NCI-H2227 treated with DMSO at 0.1 percent for 48 hours (cell line): ENCODE data around the gene C6.

ENCODE experiments used
- DNase-seq: peaks from one replicate; lab custom pipeline; 2025; lab: John Stamatoyannopoulos, UW

C6 gene

GRCh38 chr5:41120600-41120999, 92.7 kb downstream of the C6 start:
- no peak for DNase-seq

- DNase-seq = no peak
Measured at GRCh38 chr5:41118177-41118576, 95.2 kb downstream of the C6 start.

- no peak for DNase-seq
Measured at GRCh38 chr5:41115281-41115680, 98.1 kb downstream of the C6 start.

- no peak for DNase-seq
Measured at GRCh38 chr5:41112486-41113455, 100.6 kb downstream of the C6 start.

- DNase-seq = no peak
Measured at GRCh38 chr5:41109186-41109585, 104.1 kb downstream of the C6 start.

GRCh38 chr5:41102341-41102740, 111.0 kb downstream of the C6 start:
- no peak for DNase-seq

GRCh38 chr5:41097642-41098041, 115.7 kb downstream of the C6 start:
- DNase-seq = no peak

GRCh38 chr5:41095324-41096101, 117.8 kb downstream of the C6 start:
- DNase-seq = no peak

- DNase-seq = no peak
Measured at GRCh38 chr5:41094871-41095270, 118.5 kb downstream of the C6 start.

GRCh38 chr5:41093803-41094202, 119.5 kb downstream of the C6 start:
- no peak for DNase-seq
